NCI-H69 (cell line): ENCODE measurements around the gene ADAMTS9.
"Not testable (repeated sequence)": the region's sequence is repeated elsewhere in the genome, so short reads cannot be mapped to it uniquely, and the experiment has no call there.

ENCODE experiments used
- DNase-seq: peaks from one replicate; lab custom pipeline; 2025; lab: John Stamatoyannopoulos, UW

ADAMTS9 gene

DNA sequence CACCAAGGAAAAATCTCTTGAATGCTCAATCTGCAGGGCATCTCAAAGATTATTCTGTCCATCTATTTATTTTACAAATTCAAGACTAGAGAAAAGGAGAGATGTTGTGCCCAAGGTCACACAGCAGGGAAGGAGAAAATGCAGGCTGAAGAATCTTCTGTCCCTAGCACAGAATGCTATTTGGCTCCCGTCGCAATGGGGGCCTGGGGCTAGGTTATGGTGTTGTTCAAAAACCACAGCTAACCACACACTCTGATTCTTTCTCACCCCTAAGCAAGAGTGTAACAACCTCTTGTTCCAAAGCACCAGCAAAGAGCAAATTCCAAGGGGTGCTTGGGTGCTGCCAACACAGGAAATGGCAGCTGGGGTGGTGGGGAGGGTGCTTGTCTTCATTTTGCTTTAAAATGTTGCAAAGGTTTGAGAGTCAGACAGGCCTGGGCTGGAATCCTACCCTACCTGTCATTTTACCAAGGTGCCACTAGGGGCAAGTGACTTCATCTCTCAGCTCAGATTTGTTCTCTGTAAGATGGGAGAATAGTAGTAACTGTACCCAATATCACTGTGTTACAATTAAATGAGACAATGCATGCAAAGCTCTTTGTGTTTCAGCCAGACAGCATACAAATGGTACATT is 112.5 kb downstream of the ADAMTS9 start:
- peak; percentile 8 for DNase-seq

DNA sequence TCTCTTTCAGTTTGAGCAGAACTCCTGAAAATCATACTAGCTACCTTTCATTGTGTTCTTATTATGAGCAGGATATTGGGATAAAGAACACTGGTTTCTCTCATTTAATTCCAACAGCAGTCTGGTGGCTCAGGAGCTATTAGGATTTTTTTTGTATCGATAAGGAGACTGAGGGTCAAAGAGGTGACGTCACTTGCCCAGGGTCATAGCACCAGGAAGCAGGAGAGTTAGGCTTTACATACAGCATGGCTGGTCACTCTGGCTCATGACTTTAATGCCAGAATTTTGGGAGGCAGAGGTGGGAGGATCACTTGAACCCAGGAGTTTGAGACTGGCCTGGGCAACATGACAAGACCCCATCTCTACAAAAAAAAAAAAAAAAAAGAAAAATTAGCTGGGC is 113.6 kb downstream of the ADAMTS9 start:
- DNase-seq = no peak

DNA sequence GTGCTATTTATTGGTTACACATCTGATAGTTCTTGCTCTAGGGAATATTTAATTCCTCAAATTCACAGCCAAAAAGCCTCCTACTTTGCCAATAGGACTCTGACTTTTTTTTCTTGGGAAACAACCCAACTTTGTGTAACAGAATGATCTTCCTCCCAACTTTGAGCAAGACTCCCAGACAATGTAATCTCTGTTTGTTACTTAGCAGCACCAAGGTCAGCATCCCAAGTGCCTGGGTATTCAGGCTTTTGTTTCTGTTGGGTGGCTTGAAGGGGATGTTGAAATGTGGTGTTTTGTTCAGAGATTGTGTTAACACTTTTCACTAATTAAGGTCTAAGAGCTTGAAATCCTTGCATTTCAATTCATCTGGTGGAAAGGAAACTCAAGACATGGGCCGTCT is 115.8 kb downstream of the ADAMTS9 start:
- no peak for DNase-seq

DNA sequence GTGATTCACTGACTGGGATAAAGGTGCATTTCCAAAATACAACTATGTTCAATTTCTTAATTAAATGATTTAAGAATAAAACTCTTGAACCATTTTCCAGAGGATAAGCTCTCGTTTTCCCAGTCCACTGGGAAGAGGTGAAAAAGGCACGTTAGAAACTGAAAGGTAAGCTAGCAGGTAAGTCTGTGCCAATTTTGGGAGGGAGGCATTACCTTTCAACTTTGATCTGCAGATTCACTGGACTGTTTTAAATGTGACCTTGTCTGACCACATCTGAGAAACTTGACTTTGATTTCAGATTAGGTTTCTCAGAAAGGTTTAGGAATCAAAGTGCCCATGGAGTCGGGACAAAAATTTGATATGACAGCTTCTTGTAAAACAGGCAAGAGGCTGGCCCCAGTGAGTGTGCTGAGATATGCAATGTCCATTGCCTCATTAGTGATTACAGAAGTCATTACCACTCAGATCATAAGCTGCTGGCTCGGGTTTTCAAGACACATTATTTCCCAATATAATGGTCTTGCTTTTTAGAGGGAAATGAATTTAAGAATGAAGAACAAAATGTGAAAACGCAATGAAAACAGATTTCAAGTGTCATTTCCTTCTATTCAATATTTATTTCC is 118.8 kb downstream of the ADAMTS9 start:
- DNase-seq = no peak

- no peak for DNase-seq
These were observed 120.9 kb downstream of the ADAMTS9 start for GRCh38 chr3:64566859-64567258.

- no peak for DNase-seq
These were observed 124.0 kb downstream of the ADAMTS9 start for GRCh38 chr3:64563751-64564150.

DNA sequence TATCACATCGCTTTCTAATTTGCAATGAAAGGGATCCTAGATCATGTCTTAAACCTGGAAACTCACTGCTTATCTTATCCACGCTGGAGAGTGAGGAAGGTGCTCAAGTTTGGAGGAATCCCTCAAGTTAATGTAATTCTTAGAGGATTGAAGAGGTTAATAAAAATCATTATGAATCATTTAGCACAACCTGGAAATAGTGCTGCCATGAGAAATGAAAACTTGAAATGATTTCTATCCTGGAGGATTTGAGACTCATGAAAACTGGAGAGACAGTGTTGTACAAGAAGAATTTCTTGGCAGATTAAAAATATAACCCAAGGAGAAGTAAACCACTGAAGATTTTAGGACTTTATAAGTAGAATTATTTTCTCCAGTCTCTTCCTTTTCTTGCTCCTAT is 125.9 kb downstream of the ADAMTS9 start:
- DNase-seq = no peak

DNA sequence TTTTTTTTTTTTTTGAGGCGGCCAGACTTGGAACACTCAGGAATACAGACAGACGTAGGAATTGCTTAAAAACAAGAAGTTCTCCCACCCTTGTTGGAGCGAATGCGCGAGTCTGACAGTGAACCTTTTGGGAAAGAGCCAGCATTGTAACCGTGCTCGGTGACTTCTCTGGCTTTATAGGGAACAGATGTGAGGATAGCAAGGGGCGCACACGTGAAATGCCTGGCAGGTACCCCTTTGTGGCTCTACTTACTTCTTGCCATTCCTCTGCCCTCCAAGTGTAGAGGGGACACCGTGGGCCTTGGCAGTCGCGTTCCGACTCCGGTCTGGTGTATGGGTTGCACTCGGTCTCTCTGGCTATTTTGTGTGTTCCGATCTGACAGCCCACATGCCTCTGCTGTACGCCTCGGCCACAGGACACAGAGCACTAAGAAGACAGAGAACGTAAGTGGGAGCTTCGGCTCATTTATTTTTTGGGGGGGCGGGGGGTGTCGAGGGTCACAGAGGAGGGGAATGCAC is 126.4 kb downstream of the ADAMTS9 start:
- no peak for DNase-seq

DNA sequence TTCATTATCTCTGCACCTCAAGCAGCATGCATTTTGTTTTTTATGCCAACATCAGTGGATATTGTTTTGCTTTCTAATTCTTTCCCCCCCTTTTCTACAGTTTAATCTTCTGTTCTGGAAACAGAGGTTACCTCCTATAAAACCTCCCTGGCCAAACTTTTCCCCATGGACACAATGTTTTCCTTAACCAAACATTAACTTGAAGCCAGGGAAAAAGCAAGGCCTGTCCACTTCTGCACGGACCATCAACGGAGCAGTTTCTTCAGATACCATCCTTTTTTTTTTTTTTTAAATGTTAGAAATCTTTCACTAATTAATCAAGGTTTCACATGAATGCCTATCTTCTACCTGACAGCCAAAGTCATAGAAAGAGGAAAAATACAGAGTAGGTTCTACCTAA is 127.0 kb downstream of the ADAMTS9 start:
- no peak for DNase-seq

GRCh38 chr3:64559588-64559987 is 128.2 kb downstream of the ADAMTS9 start:
- no peak for DNase-seq

GRCh38 chr3:64556046-64556445 is 131.8 kb downstream of the ADAMTS9 start:
- no peak for DNase-seq

GRCh38 chr3:64555351-64555750 is 132.4 kb downstream of the ADAMTS9 start:
- peak; percentile 12 for DNase-seq

GRCh38 chr3:64554096-64554920 is 133.5 kb downstream of the ADAMTS9 start:
- no peak for DNase-seq

DNA sequence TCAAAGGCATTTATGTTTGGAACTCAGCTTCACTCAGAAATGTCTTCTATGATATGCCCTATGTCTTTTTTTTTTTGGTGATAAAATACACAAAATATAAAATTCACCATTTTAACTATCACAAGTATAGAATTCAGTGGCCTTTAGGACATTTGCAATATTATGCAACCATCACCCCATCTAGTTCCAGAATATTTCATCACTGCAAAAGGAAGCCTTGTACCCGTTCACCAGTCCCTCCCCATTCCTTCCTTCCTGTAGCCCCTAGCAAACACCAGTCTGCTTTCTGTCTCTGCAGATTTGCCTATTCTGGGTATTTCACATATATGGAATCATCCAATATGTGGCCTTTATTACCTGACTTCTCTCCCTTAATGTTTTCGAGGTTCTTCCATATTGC is 134.8 kb downstream of the ADAMTS9 start:
- DNase-seq = no peak

DNA sequence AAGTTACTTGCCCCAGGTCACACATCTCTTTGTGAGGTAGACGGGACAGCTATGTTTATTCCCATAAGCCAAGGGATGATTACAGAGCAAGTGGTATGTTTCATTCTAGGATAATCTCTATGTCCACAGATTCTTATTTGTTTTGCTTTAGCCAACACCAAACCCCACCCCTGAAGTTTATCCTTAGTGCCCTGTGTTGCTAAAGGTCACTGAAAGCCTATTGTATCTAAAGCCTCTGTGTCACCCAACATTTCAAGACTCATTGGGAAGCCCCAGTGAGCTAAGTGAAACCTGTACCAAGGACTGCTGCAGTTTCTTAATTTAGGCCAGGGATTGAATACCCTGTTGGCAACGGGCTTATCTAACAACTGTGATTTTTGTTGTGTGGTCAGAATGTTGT is 135.6 kb downstream of the ADAMTS9 start:
- DNase-seq = no peak

GRCh38 chr3:64551697-64552096 is 136.1 kb downstream of the ADAMTS9 start:
- no peak for DNase-seq

- no peak for DNase-seq
These were observed 137.1 kb downstream of the ADAMTS9 start for GRCh38 chr3:64550745-64551144.

DNA sequence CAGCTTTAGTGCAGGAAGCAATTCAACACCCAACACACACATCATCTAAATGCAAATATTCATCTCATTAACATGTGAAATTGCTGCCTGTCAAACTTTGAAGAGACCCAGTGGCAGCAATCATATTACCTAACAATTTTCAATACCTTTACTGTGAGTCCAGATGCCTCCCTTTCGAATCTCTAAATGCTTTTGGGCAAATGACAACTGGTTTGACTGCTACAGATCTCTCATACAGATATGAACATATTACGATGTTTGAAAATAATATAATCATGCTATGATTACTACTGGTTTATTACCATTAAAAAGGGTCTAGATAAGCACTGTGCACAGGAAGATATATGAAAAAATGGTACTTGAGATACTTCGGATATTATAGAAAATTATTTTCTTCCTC is 137.9 kb downstream of the ADAMTS9 start:
- DNase-seq = no peak

- DNase-seq = no peak
These were observed 139.5 kb downstream of the ADAMTS9 start for GRCh38 chr3:64548200-64548889.

- DNase-seq = no peak
These were observed 140.9 kb downstream of the ADAMTS9 start for GRCh38 chr3:64546856-64547255.

DNA sequence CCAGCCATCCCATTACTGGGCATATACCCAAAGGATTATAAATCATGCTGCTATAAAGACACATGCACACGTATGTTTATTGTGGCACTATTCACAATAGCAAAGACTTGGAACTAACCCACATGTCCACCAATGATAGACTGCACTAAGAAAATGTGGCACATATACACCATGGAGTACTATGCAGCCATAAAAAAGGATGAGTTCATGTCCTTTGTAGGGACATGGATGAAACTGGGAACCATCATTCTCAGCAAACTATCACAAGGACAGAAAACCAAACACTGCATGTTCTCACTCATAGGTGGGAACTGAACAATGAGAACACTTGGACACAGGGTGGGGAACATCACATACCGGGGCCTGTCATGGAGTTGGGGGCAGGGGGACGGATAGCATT is 142.6 kb downstream of the ADAMTS9 start:
- DNase-seq = not testable (repeated sequence)

- no peak for DNase-seq
These were observed 146.0 kb downstream of the ADAMTS9 start for GRCh38 chr3:64541803-64542202.
